Cerebellar nuclear complex (tissue), 1 donor: ENCODE results near the gene ABHD8.

ENCODE experiments used
- DNase-seq, 2 experiments: peaks; one replicate each; lab custom pipeline; 2025; lab: John Stamatoyannopoulos, UW

ABHD8 gene

DNA sequence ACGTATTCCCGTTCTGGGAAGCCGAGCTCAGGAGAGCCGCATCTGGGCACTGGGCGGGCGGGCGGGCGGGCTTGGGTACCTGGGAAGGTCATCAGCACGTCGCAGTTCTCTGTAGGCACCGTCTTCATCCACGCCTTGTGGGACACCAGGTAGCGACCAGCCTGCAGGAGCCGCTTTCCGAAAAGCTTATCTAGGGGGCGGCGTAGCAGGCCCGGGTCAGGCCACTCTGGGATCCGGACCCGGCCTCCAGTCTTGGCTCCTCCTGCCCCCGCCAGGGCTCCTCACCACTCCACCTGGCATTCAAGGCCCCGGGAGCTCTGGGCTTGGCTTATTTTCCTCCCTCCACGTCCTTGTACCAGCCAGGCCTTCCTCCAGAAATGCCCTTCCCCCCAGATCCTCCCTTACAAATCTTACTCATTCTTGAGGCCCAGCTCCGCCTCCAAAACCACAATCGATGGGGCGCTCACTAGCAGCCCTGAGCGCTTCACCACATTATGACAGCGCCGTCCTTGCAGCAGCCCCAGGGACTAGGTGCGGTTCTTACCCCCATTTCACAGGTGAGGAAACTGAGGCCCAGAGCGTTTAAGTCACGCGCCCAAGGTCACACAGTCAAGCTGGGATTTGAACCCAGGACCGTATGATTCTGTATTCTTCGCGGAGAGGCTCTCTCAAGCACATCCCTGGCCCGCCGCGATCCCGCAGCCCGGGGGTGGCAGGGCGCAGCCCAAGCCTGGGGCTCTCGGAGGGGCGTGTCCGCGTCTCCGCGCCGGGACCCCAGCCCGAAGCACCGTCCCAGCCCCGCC is 30.6 kb upstream of the ABHD8 start:
- no peak for DNase-seq

DNA sequence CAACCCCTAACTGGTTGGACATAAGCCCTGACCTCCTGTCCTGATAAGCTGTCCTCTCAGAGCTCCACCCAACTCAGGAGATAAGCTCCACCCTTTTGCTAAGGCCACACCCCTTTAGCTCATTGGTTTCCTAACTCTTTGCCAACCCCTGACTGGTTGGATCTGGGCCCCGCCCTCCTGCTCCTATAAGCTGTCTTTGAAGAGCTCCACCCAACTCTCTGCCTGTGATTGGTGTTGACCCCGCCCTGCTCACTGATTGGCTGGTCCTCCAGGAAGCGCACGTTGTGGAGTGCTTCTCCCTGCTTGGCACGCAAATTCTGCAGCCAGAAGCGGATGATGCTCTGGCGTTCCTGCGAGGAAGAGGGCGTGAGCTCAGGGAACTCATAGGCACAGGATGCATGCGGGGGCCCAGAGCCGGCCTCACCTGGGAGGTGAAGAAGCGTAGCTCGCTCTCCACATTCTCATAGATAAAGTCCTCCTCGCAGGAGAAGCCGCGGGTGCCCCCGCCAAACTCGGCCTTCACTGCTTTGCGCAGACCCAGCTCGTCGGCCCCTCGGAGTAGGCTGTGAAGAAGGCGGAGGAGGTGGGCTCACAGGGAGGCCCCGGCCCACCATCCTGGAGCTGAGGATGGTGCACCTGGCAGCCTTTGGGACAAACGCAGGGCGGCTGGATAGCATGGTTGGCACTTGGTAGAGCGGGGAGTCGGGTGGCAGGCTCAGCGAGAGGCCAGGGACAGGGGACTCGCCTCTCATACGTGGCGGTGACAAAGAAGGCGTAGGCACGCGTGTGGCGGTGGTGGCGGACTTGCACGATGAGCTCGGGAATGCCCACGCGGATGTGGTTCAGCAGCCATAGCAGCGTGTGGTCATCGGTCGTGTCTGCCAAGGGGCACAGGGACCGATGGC is 29.7 kb upstream of the ABHD8 start:
- DNase-seq, result no peak

DNA sequence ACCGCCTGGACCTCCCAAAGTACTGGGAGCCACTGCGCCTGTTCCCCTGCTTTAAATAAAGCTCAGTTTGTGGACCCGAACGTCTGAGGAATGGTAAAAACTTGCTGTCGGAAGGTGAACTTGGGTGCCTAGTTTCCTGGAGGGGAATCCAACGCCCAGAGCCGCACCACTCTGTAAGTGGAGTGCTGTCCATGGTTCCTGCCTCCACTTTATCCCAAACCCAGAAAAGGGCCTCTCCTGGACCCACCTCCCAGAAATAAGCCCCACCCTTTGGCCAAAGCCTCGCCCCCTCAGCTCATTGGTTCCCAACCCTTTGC is 29.1 kb upstream of the ABHD8 start:
- DNase-seq, result no peak

DNA sequence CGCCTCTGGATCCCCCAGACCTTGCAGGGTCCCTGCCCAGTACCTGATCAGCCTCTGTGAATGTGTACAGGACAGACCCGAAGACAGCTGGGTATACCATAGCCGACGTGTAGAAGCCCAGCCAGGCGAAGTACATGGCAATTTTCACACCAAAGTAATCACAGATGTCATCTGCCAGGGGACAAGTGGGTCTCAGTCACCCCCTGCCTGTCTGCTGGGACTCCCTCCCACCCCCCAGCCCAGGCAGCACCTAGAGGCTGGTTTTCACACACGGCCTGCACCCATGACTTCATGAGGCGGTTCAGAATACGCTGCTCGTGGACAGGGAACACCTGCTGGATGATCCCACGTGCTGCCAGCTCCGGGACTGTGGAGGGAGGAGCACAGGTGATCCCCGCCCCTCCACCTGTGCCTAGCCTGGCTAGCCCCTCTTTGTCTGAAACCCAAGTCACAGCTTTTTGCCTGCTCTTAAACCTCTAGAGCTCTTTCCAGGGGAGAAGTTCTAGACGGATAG is 27.9 kb upstream of the ABHD8 start:
- DNase-seq, result no peak

DNA sequence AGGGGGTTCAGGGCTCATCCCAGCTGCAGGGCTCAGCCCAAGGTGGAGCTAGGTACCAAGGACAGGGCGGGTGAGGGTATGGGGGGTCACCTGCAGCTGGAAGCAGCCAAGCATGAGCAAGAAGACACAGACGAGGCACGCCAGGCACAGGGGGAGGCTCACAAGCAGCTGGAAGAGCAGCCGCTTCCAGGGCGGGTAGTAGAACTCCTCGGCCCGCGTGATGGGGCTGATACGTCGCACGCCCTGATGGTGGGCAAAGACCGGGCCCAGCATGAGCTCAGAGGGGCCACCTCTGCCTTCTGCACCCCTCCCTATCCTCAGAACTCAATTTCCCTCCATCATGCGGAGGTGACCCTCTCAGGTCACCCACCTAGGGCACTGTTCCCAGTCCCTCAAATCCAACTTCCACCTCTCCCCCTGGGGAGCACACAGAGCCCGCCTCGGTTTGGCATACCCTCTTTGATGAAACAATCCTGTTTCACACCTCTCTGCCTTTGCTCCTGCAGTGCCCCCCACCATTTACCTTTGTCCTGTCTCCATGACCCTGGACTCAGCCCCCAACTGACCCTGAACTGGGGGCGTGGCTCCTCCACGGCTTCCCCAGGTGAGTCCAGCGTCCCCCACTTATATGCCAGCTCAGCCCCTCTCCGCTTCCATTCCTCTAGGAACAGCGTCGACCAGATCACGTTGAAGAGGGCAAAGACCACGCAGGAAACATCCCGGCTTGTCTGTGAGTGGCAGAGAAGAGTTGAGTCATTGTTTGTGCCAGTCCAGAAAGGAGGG is 27.2 kb upstream of the ABHD8 start:
- no peak for DNase-seq

DNA sequence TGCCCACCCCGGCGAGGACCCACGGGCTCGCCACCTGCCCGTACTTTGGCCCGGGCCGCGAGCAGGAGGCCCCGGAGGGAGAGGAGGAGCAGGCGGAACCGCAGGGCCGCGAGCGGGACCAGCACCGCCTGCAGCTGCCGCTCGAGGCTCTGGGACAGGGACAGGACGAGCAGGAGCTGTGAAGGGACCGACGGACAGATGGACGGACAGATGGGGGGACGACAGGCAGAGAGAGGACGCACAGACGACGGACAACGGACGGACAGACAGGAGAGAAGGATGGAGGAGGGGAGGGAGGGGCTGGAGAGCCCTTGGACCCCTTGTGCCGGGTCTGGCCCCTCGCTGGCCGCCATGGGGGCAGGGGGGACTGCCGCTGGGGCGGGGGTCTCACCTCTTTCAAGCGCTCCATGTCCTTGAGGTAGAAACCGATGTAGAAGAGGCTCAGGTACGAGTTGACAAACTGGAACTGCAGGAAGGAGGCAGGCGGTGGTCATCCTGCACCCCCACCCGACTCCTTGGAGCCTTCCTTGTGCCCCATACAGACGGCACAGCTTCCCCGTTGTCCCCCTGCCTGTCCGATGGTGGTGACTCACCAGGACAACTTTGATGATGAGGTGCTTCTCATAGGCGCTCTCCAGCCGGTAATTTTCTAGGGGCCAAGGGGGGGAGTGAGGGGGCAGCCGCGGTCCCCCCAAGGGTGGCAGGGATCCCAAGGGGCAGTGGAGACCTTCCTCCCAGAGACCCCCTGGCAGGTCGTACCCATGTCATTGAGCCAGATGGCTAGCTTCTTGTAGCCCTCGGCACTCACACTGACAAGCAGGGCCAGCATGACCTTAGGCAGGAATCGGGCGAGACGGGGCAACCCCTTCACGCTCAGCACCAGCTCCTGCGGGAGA is 26.4 kb upstream of the ABHD8 start:
- DNase-seq, result no peak

DNA sequence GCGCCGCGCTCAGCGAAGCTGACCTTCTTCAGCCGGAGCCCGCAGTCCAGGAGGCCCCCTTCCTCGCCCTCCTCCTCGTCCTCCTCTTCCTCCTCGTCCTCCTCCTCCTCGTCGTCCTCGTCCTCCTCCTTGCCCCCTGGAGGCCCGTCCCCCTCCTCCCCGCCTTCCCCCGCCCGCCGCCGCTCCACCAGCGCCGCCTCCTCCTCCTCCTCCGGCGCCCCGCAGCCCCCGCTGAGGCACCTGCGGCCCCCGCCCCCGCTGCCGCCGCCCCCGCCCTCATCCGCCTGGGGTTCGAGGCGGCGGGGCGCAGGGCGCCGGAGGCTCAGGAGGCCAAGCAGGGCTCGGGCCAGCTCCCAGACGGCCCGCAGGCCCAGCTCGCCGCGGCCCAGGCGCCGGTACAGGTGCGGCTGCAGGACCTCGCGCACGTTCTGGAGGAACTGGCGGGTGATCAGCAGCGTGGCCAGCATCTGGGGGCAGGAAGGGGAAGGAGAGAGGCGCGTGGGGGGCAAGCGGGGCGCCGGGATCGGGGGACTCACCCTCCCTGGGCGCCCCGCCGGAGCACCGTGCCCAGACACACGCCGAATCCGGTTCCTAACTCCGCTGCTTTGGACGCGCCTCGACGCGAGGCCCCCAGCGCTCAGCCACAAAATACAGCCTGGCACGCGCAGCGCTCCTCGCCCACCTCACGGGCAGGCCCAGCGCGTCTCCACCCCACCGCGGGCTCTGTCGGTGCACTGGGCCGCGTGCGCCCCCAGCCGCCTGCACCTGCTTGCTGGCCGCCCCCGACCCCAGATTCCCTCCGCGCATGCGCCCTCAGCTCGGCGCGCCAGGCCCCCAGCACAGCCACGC is 25.5 kb upstream of the ABHD8 start:
- no peak for DNase-seq

DNA sequence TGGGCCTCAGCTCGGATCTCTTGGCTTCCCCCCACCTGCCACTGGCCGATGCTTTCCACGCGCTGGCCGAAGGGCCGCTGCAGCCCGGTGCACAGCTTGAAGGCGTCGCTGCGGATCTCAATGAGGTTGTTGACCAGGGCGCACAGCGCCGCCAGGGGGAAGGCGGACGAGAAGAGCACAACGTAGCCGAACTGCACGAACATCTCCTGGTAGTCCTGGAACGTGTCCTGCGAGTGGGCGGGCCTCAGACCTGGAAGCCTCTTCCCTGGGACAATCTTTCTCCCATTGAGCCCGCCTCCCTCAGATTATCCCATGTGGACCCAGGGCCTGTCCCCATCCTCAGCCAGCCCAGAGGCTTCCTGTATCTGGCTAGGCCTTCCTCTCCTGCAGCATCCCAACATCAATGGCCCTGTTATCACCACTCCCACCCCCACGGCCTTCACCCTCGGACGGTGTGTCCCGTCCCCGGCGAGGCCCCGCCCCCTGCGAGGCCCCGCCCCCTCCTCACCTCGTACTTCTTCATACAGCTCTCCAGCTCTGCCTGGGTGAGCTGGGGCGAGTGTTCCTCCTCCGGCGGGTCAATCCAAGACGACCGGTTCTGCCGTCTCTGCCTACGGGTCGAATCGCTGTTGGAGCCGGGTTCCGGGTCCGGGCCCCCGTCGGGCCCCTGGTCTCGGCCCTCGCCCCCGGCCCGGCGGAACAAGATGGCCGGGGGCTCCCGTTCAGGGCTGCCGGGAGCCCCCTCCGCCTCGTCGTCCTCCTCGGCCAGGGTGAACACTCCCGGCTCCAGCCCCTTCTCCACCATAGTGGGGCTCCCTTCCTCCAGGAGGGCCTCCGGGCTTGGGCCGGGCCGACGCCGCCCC is 24.7 kb upstream of the ABHD8 start:
- no peak for DNase-seq

DNA sequence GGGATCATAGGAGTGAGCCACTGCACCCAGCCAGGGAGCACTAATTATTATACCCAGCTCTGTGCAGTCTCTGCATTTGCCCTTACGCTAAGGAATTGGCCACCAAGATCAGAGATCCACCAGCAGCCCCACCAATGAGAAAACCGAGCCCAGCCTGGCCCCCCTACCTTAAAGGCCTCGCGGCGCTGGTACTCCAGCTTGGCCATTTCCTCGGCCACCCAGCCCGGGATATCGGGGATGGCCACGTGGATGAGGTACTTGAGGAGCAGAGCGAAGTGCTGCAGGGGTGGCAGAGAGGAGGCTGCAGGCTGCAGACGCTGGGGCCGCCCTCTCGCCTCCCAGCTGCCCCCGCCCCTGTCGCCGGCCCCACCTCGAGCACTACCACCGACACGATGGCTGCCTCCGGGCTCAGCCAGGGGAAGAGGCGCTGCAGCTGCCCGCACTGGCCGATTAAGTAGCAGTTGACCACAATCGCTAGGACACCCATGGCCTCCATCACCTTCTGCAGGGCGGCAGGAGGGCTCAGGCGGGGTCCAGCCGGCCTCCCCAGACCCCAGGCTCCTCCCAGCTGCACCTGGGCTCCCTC is 23.9 kb upstream of the ABHD8 start:
- no peak for DNase-seq

DNA sequence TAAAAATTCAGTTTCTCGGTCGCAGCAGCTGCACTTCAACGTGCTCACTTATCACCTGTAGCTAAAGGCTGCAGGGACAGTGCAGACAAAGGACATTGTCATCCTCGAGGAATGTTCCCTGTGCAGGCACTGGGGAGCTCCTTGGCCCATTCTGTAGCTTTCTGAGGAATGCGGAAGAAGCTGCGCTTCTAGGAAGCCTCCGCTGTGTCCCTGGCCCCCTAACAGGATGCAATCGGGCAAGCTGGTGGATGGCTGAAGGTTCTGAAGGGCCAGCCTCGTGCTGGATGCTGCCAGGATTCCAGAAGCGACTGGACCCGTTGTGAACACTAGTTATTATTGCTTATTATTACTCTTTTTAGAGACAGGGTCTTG is 23.4 kb upstream of the ABHD8 start:
- no peak for DNase-seq

DNA sequence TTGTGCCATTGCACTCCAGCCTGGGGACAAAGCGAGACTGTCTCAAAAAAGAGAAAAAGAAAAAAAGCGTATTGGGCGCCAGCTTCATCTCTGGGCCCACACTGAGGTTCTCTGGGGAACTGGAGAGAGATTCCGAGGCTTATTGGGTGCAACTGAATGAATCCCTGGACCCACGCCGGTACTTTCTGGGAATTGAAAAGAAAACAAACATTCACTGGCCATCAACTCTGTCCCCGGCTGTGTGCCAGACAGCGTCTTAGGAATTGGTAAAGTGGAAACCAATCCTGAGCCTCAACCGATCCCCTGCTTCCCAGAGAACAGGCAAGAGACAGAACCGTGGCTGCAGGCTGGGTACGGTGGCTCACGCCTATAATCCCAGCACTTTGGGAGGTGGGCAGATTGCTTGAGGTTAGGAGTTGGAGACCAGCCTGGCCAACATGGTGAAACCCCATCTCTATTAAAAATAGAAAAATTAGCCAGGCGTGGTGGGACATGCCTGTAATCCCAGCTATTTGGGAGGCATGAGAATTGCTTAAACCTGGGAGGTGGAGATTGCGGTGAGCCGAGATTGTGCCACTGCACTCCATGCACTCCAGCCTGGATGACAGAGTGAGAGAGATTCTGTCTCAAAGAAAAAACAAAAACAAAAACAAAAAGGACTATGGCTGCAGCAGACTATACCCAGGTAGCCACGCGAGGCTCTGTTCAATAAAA is 22.8 kb upstream of the ABHD8 start:
- no peak for DNase-seq

DNA sequence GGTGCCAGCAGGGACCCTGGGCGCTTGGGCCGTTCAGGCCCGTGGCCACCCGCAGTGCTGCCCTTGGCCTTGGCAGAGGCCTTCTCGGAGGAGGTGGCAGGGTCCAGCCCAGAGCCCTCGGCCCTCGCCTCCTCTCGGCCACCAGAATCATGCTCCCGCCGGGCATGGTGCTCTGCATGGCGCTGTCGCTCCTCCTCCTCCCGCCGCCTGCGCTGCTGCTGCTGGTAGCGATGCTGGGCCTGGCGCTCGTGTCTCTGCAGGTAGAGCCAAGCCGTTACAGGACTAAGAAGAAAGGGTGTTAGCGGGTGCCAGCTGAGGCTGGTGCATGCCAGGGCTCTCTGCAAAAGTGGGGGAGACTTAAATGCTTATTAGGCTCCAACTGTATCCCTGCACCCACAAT is 21.9 kb upstream of the ABHD8 start:
- DNase-seq, result no peak

DNA sequence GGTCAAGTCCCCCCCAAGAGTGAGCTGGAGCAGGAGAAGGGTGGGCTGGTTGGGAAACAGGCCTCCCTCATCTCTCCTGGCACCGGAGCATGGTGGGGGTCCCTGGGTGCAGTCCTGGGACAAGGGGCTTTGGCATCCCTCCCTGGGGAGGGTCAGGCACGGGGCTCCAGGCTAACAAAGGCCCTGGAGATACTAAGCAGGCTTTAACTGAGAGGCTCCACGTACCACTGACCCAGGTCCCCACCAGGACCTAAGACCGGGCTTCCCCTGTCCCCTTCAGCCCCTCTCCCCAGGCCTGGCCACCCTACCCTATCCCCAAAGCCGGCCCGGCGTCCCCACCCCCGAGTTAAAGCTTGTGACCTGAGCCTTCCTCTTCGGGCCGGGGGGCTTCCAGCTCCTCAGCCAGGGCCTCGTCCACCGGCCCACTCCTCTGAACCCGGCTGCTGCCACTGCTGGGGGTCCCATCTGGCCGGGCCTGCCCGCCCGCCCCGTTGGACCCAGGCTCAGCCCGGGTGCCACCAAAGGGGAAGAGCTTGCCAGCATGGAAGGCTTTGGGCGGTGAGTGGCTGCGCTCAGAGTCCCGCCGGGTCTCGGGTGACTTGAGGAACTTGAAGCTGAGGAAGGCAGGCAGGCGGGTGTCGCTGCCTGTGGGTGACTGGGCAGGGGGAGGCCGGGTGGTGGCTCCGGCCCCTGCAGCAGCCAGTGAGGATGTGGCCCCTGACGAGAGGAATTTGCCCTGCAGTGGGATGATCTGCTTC is 21.3 kb upstream of the ABHD8 start:
- DNase-seq, result no peak

DNA sequence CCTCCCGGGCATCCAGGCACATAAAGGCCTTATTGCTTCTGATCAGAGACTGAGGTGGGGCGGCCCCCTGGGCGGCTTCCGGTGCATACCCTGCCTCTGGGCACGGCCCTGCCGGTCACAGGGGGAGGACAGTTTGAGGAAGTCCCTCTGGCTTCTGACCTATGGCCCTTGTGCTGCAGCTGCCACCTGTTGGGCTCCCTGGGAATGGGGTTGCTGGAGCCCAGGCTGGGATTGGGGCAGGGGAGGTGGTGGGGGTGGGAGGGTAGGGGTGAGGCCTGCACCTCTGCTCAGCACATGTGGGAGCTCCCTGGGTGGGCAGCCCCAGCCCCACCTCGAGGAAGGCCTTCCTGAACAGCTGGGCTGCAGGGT is 20.7 kb upstream of the ABHD8 start:
- no peak for DNase-seq

DNA sequence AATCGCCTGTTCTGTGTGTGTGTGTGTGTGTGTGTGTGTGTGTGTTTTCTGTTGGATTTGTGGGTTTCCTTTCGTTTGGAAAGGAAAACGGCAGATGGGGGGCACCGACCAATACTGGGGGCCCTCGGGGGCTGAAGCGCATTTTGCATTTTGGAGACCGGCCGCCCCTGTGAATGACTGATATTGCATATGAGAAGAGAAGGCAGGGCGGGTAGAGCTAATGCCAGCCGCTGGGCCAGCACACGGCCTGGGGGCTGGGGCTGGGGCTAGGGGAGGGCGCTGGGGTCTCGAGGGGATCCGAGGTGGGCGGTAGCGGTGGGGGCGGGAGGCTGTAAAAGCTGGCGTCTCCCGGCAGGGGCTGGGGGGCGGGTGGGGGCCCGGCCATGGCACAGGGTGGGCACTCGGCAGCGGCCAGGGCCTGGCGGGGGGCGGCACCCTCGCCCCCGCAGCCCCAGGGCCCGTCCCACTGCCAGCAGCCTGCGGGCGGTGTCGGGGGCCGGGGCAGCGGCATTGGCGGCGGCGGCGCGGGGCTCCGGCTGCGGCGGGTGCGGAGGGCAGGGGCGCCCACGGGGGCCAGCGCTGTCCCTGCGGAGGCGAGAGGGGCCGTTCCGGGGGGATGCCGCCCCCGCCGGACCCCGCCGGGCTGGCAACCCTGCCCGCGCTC is 20.2 kb upstream of the ABHD8 start:
- no peak for DNase-seq

DNA sequence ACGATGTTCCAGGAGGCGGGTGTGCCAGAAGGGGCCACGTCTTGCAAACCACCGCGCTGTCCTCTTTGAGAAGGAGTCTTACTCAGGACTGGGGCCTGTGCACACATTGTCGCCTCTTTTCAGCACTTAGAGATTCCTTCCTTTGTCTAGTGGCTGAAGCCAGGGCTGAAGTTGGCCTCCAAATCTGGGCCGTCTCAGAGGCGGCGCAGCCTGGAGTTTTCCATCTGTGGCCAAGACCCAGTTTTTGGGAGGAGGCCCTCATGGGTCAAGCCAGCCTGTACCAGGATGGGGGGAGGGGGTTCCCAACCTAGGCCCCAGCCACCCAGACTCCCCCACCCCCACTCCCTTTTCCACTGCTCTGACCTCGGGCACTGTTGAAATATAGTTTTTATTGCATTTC is 19.6 kb upstream of the ABHD8 start:
- DNase-seq, result no peak
